ENCODE measurements around the gene PPP1R9A.

DNA sequence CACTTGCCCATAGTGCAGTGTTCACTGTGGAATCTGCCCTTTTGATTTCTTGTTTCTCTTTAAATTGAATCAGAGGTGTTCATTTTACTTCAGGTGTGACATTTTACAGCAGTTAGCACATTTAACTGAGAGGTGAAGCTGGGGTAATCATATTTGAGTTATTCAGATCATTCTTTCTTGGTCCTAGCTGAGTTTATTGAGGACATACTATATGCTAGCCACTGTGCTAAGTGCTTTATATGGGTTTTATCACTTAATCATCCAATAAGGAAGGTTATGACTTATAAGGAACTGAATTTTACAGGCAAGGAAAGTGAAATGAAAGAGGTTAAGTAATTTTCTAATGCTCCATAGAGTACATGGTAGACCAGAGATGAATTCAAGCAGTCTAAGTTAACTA is 337.2 kb downstream of the PPP1R9A start:
- TF ChIP-seq EZH2 (IDR thresholded peaks at IDR 0.05; ENCODE audit: low read length), result no peak
- TF ChIP-seq, protein P1, sequence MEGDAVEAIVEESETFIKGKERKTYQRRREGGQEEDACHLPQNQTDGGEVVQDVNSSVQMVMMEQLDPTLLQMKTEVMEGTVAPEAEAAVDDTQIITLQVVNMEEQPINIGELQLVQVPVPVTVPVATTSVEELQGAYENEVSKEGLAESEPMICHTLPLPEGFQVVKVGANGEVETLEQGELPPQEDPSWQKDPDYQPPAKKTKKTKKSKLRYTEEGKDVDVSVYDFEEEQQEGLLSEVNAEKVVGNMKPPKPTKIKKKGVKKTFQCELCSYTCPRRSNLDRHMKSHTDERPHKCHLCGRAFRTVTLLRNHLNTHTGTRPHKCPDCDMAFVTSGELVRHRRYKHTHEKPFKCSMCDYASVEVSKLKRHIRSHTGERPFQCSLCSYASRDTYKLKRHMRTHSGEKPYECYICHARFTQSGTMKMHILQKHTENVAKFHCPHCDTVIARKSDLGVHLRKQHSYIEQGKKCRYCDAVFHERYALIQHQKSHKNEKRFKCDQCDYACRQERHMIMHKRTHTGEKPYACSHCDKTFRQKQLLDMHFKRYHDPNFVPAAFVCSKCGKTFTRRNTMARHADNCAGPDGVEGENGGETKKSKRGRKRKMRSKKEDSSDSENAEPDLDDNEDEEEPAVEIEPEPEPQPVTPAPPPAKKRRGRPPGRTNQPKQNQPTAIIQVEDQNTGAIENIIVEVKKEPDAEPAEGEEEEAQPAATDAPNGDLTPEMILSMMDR (optimal IDR thresholded peaks at IDR 0.05 in 1 of 3, IDR thresholded peaks at IDR 0.05 in 1 of 3, conservative IDR thresholded peaks at IDR 0.05 in 1 of 3; ENCODE audit: extremely low read depth in 1 of 3, insufficient read depth in 2 of 3, low read length in 3 of 3), result no peak

All from keratinocyte (primary cell).